H54 (cell line): Measurements from ENCODE around the gene MRPL23.
"Not testable (repeated sequence)": the region's sequence is repeated elsewhere in the genome, so short reads cannot be mapped to it uniquely, and the experiment has no call there.

ENCODE experiments used
- DNase-seq: peaks from one replicate; pipeline ENCODE4 v3.0.0; 2011; ENCODE audit warnings: low spot score, mixed read lengths; ENCODE audit not compliant: insufficient read length
- FAIRE-seq: peaks from 3 replicates; lab custom pipeline; 2011; peaks lifted over from hg19 to GRCh38; lab: Jason Lieb, UNC
- POLR2A ChIP-seq: IDR thresholded peaks from 2 replicates; pipeline ENCODE4 v1.6.1; 2011; ENCODE audit warnings: low read depth, mild to moderate bottlenecking, low read length

The MRPL23 gene

DNA sequence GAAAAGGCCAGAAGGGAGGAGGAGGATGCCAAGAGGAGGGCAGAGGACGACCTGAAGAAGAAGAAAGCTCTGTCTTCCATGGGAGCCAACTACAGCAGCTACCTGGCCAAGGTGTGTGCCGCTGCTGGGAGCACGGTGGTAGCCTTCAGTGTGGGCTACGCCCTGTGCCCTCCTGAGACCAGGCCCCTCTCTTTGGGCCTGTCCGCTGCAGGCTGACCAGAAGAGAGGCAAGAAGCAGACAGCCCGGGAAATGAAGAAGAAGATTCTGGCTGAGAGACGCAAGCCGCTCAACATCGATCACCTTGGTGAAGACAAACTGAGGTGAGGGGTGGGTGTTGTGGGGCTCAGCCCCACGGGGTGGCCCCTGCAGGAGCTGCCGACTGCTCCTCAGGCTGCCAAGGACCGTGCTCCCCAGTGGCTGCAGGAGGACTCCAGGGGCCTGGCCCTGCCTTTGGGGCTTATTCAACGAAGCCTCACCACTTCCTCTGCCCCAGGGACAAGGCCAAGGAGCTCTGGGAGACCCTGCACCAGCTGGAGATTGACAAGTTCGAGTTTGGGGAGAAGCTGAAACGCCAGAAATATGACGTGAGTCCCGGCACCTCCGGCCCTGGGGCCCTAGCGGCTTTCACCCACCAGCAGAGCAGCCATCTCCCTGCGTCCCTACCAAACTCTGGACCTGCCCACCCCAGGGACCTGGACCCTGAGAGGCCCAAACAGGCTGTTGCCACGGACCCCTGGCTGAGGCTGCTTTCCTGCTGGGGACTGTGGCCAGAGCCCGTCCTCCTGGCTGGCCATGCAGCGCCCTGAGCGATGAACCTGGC lies 12.6 kb upstream of the MRPL23 start:
- TF ChIP-seq POLR2A: no peak
- FAIRE-seq (no peak), DNase-seq (no peak)

DNA sequence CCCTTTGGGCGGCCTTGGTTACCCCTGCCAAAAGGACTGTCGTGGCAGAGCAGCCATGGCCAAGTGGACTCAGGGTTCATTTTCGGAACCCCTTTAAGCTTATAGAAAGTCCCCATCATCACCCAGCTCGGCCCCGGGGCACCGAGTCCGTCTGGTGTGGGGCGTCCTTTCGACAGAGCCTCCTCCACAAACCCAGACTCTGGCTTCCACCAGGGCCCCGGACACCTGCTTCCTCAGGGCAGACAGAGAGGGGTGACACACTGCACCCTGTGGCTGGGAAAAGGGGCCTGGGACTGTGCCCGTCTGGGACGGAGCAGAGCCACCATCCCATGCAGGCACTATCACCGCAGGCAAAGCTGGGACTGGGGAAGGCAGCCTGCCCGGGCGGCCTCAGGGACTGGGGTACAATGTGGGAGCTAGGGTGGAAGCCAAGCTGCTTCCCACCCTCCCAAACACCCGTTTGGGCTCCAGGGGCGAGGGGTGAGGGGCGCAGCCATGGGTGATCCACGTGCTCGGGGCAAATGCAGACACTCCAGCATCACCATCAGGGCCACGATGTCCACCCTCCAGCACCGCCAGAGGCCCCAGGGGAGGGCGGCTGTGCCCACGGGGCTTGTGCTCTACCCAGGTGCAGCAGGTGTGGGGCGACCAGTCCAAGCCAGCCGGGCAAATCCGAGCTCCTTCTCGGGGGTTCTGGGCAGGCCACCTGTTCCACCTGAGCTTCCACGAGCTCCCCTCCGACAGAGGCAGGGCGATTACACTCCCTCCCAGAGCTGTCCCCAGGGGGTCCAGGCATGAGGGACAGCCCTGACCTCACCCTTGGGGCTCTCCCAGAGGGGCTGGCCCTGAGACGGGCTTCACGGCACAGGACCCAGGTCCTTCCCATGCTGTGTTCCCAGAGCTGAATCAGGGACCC lies 11.7 kb upstream of the MRPL23 start:
- DNase-seq: no peak

DNA sequence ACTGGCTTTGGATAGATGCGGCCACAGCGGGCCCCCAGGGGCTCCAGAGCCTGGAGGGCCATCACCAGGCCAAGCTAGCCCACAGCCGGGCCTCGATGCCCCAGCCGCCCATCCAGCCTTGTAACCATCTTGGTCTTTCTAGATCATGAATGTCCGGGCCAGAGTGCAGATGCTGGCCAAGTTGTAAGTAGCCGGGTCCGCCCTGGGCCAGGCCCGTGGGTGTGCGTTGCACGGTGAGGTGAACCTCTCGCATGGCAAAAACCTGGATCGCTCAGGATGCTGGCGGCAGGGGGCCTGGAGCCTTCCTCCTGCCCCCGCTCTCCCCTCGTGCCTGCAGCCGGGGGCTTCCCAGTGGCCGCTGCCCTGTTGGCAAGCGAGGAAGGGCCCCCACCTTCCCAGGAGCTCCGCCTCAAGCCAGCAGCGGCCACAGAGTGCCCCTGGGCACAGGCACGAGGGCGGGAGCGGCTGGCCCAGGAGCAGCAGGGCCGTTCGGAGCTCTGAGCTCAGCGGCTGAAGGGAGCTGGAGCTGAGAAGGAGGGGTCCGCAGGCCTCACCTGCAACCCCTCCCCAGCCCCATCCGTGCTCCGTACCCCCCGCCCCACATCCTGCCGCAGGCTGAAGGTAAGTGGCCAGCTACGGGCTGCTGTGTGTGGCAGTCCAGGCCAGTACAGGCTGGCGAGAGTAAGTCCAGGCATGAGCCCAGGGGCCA lies 10.9 kb upstream of the MRPL23 start:
- TF ChIP-seq POLR2A: no peak
- FAIRE-seq (no peak), DNase-seq (no peak)

More for the DNA sequence above, 11.7 kb upstream of the MRPL23 start:
- no peak for TF ChIP-seq POLR2A
- FAIRE-seq: no peak

- FAIRE-seq: no peak
- no peak for DNase-seq
Measured at GRCh38 chr11:1936781-1937615, 10.1 kb upstream of the MRPL23 start.

GRCh38 chr11:1937616-1938342 lies 9.4 kb upstream of the MRPL23 start:
- no peak for DNase-seq
- TF ChIP-seq POLR2A: no peak
- no peak for FAIRE-seq

More at GRCh38 chr11:1936781-1937615, 10.1 kb upstream of the MRPL23 start:
- TF ChIP-seq POLR2A: no peak

GRCh38 chr11:1938343-1939005 lies 8.7 kb upstream of the MRPL23 start:
- DNase-seq (no peak), FAIRE-seq (no peak)
- no peak for TF ChIP-seq POLR2A

DNA sequence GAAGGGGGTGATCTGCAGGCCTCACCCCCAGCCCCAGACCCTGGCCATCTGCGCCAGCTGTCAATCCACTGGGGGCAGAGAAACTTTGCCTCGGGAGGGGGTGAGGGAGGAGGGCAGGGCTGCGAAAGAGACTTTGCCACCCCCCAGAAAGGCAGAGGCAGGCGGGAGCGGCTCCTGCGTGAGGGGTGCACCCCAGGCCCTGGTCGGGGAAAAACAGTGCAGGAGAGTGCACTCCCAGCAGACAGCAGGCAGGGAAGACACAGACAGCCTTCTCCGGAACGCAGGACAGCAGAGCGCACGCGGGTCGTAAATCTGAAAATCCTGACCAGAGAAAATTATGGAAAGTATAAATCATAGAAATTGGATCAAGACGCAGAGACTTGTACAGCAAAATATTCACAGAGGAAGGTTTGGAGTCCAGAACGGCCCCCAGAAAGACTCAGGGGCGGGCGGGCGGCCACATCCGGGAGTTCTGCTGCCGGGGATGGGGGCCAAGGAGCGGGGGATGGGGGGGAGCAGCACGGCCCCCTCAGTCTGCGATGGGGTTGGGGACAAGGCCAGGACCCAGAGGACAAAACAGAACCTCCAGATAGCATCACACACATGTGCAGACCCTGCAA lies 8.0 kb upstream of the MRPL23 start:
- no peak for TF ChIP-seq POLR2A
- no peak for FAIRE-seq
- no peak for DNase-seq

- FAIRE-seq: not testable (repeated sequence)
Measured at GRCh38 chr11:1939788-1940187, 7.3 kb upstream of the MRPL23 start.

DNA sequence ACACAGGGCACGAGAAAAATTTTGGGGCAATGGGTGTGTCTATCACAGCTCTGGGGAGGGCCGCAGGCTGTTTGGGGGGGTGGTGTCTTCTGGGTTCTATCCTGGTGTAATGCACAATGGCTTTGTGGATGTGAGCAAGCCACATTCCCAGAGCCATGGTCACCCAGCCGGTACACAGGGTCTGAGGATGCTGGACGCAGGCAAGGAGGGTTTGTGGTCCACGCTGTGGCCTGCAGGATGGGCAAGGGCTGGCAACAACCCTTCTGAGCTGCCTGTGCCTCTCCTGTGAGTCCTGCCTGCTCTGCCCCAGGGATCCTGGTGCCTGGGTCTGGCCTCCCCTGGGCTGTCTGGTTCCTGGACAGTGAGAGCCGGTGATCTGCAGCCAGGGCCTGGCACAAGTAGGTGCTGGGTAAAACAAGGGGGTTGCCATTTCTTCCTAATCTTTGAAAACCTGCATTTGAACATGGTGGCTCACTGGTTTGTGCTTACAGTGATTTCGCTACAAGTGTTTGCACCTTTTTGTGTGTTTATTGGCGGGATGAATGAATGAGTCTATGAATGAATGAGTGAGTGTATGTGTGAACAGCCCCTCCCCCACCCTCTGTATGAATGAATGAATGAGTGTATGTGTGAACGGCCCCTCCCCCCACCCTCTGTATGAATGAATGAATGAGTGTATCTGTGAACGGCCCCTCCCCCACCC lies 4.4 kb upstream of the MRPL23 start:
- TF ChIP-seq POLR2A: no peak
- no peak for FAIRE-seq

More at GRCh38 chr11:1939788-1940187, 7.3 kb upstream of the MRPL23 start:
- DNase-seq: not testable (repeated sequence)

DNA sequence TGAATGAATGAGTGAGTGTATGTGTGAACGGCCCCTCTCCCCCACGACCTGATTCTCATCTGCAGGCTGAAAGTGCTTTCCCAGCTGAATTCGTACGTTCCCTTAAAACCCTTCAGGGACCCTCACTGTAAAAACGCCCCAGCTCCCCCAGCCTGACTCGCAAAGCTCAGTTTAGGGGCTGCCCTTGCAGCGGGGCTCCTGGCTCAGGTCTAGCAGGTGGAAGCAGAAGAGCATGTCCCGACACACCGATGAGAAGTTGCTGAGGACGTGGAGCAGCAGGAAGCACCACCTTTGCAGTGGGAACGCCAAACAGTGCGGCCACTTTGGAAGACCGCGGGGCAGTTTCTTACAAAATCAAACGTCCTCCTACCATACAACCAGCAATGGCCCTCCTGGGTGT lies 3.6 kb upstream of the MRPL23 start:
- TF ChIP-seq POLR2A: no peak

More for the DNA sequence above, 4.4 kb upstream of the MRPL23 start:
- DNase-seq: no peak

GRCh38 chr11:1943977-1944376 lies 3.2 kb upstream of the MRPL23 start:
- DNase-seq (peak; percentile 68), FAIRE-seq (no peak)
- no peak for TF ChIP-seq POLR2A

More for the DNA sequence above, 3.6 kb upstream of the MRPL23 start:
- no peak for FAIRE-seq
- DNase-seq: no peak
